H9 (cell line): Measurements from ENCODE around the gene JKAMP. TPM values are rescaled to one million over a fixed set of nuclear protein-coding genes. Genes with fewer than 3 reads are reported as not detected.

Source experiments
- DNase-seq: peaks from one replicate; pipeline ENCODE4 v3.0.0-alpha.2; 2017
- H2AFZ ChIP-seq: one replicate; pipeline ENCODE4 v1.6.1; 2013; ENCODE audit warnings: mild to moderate bottlenecking, low read length, control low read depth, moderate library complexity
- H2AK5ac ChIP-seq: 2 replicates; pipeline ENCODE4 v1.6.1; 2013; ENCODE audit warnings: low read length, control low read depth, mixed read lengths; ENCODE audit not compliant: insufficient read length
- H2BK120ac ChIP-seq: one replicate; pipeline ENCODE4 v1.6.1; 2013; ENCODE audit warnings: low read depth, mild to moderate bottlenecking, low read length, control low read depth, inconsistent platforms; ENCODE audit not compliant: poor library complexity, severe bottlenecking
- H2BK12ac ChIP-seq: 2 replicates; pipeline ENCODE4 v1.6.1; 2013; ENCODE audit warnings: low read length, control low read depth, mixed read lengths, low read depth; ENCODE audit not compliant: insufficient read length
- H2BK15ac ChIP-seq: 2 replicates; pipeline ENCODE4 v1.6.1; 2013; ENCODE audit warnings: low read depth, low read length, control low read depth
- H2BK20ac ChIP-seq: one replicate; pipeline ENCODE4 v1.6.1; 2013; ENCODE audit warnings: low read depth, mild to moderate bottlenecking, low read length, control low read depth, inconsistent platforms; ENCODE audit not compliant: poor library complexity, severe bottlenecking
- H2BK5ac ChIP-seq: 2 replicates; pipeline ENCODE4 v1.6.1; 2013; ENCODE audit warnings: low read length, control low read depth, mixed read lengths; ENCODE audit not compliant: insufficient read length
- H3K14ac ChIP-seq: 2 replicates; pipeline ENCODE4 v1.6.1; 2013; ENCODE audit warnings: low read length, control low read depth; ENCODE audit not compliant: insufficient read depth
- H3K18ac ChIP-seq: 2 replicates; pipeline ENCODE4 v1.6.1; 2013; ENCODE audit warnings: low read depth, mild to moderate bottlenecking, mixed read lengths, low read length, control low read depth; ENCODE audit not compliant: insufficient read length
- H3K23ac ChIP-seq: 2 replicates; pipeline ENCODE4 v1.6.1; 2013; ENCODE audit warnings: low read length, control low read depth, mixed read lengths, low read depth; ENCODE audit not compliant: insufficient read length
- H3K23me2 ChIP-seq: 2 replicates; pipeline ENCODE4 v1.6.1; 2013; ENCODE audit warnings: low read depth, mild to moderate bottlenecking, mixed read lengths, low read length, control low read depth; ENCODE audit not compliant: insufficient read length, poor library complexity, severe bottlenecking
- H3K27ac ChIP-seq: 2 replicates; pipeline ENCODE4 v1.5.1; 2013; ENCODE audit warnings: low read length, control low read depth, mixed read lengths, low read depth; ENCODE audit not compliant: insufficient read length
- H3K27me3 ChIP-seq: 2 replicates; pipeline ENCODE4 v1.6.1; 2013; ENCODE audit warnings: low read length, control low read depth, inconsistent platforms; ENCODE audit not compliant: insufficient read depth
- H3K4ac ChIP-seq: 2 replicates; pipeline ENCODE4 v1.6.1; 2013; ENCODE audit warnings: low read depth, mild to moderate bottlenecking, control low read depth, inconsistent platforms, low read length, moderate library complexity
- H3K4me1 ChIP-seq: 2 replicates; pipeline ENCODE4 v1.6.1; 2013; ENCODE audit warnings: low read length, control low read depth, inconsistent platforms; ENCODE audit not compliant: insufficient read depth
- H3K4me2 ChIP-seq: 2 replicates; pipeline ENCODE4 v1.6.1; 2013; ENCODE audit warnings: low read length, control low read depth, mixed read lengths; ENCODE audit not compliant: insufficient read length, insufficient read depth
- H3K56ac ChIP-seq: 2 replicates; pipeline ENCODE4 v1.6.1; 2013; ENCODE audit warnings: low read depth, mild to moderate bottlenecking, mixed read lengths, low read length, control low read depth; ENCODE audit not compliant: insufficient read length
- H3K79me1 ChIP-seq: 2 replicates; pipeline ENCODE4 v1.6.1; 2013; ENCODE audit warnings: low read depth, mild to moderate bottlenecking, moderate library complexity, low read length, control low read depth, inconsistent platforms; ENCODE audit not compliant: insufficient read depth, poor library complexity, severe bottlenecking
- H3K79me2 ChIP-seq: 2 replicates; pipeline ENCODE4 v1.6.1; 2013; ENCODE audit warnings: low read length, control low read depth, inconsistent platforms; ENCODE audit not compliant: insufficient read depth
- H3K9ac ChIP-seq: 2 replicates; pipeline ENCODE4 v1.6.1; 2013; ENCODE audit warnings: low read length, control low read depth, mixed read lengths; ENCODE audit not compliant: insufficient read length; ENCODE audit errors: extremely low read depth
- H3K9me3 ChIP-seq: one replicate; pipeline ENCODE4 v1.6.1; 2013; ENCODE audit warnings: low read depth, low read length, inconsistent platforms; ENCODE audit not compliant: control insufficient read depth
- H3T11ph ChIP-seq: one replicate; pipeline ENCODE4 v1.6.1; 2013; ENCODE audit warnings: mild to moderate bottlenecking, low read length, control low read depth, inconsistent platforms
- H4K20me1 ChIP-seq: one replicate; pipeline ENCODE4 v1.6.1; 2013; ENCODE audit not compliant: control insufficient read depth, insufficient read length, insufficient read depth
- H4K5ac ChIP-seq: 2 replicates; pipeline ENCODE4 v1.6.1; 2013; ENCODE audit warnings: low read depth, mild to moderate bottlenecking, mixed read lengths, low read length, control low read depth; ENCODE audit not compliant: insufficient read length
- H4K8ac ChIP-seq: replicated peaks from 2 replicates; pipeline ENCODE4 v1.6.1; 2013; ENCODE audit warnings: low read length, control low read depth, mixed read lengths, low read depth; ENCODE audit not compliant: insufficient read length
- H4K91ac ChIP-seq: 2 replicates; pipeline ENCODE4 v1.6.1; 2013; ENCODE audit warnings: low read depth, mild to moderate bottlenecking, moderate library complexity, mixed read lengths, low read length, control low read depth; ENCODE audit not compliant: insufficient read length
- H3K27ac Mint-ChIP-seq, 3 experiments: 2 replicates in 2 of 3; 3 replicates in 1 of 3; pipeline ENCODE4 v1.8.0; 2020 to 2021; ENCODE audit warnings: mixed read lengths in 3 of 3, mild to moderate bottlenecking in 1 of 3, moderate library complexity in 1 of 3
- H3K27me3 Mint-ChIP-seq: 2 replicates; pipeline ENCODE4 v1.8.0; 2021; ENCODE audit warnings: low read depth, mild to moderate bottlenecking, moderate library complexity, mixed read lengths
- H3K36me3 Mint-ChIP-seq, 3 experiments: 2 replicates in 2 of 3; 3 replicates in 1 of 3; pipeline ENCODE4 v1.8.0; 2020 to 2021; ENCODE audit warnings: low read depth in 3 of 3, mixed read lengths in 3 of 3; ENCODE audit not compliant: insufficient read depth in 1 of 3
- H3K4me1 Mint-ChIP-seq, 2 experiments: 2 replicates each; pipeline ENCODE4 v1.8.0; 2020; ENCODE audit warnings: mixed read lengths in 2 of 2
- H3K4me3 Mint-ChIP-seq, 2 experiments: 2 replicates in 1 of 2; 3 replicates in 1 of 2; pipeline ENCODE4 v1.8.0; 2020 to 2021; ENCODE audit warnings: mild to moderate bottlenecking in 2 of 2, mixed read lengths in 2 of 2, moderate library complexity in 1 of 2
- H3K9me3 Mint-ChIP-seq, 2 experiments: 2 replicates in 1 of 2; 3 replicates in 1 of 2; pipeline ENCODE4 v1.8.0; 2020; ENCODE audit warnings: mild to moderate bottlenecking in 2 of 2, mixed read lengths in 2 of 2, moderate library complexity in 1 of 2
- CTCF ChIP-seq: fragments of 200-600 bp; sonication (generic); conservative IDR thresholded peaks from 3 replicates; pipeline ENCODE4 v1.8.0; 2021; ENCODE audit warnings: antibody characterized with exemption, mild to moderate bottlenecking
- WGBS: extraction: QIAGEN DNeasy Blood & Tissue Kit; methylation state at CpG from one replicate; pipeline ENCODE4 v1.1.7; 2013; ENCODE audit warnings: missing lambda C conversion rate, low lambda C conversion rate, mixed read lengths; ENCODE audit not compliant: insufficient read length; ENCODE audit errors: extremely low coverage; 5-methylcytosine and 5-hydroxymethylcytosine counted together
- total RNA-seq: library from RNA; stranded (reverse); gene quantifications from 2 replicates; pipeline ENCODE4 v1.2.1, GENCODE V29; 2021

JKAMP gene
- total RNA-seq, 1 experiment from 2014 or later: 33.8 TPM

GRCh38 chr14:59510966-59511365 lies 26.6 kb downstream of the JKAMP start:
- H3K79me2 ChIP-seq: no peaks in the 10 kb centered on the region

More at GRCh38 chr14:59510966-59511365, 26.6 kb downstream of the JKAMP start:
- Mint-ChIP-seq H3K4me3 (no peak overlapping the region), H3K27me3 (peaks cover 3% of the 10 kb centered on the region; the same call in 1 of the 2 replicates), H3K4me1 (peaks cover 17 to 18% of the 10 kb centered on the region in 2 experiments), H3K9me3 (peaks cover 13 to 23% of the 10 kb centered on the region in 2 experiments), H3K36me3 (peaks cover 3 to 23% (median 15%) of the 10 kb centered on the region in 3 experiments), H3K27ac (no peak overlapping the region; a peak in 1 of 7 replicates)
- no peak for TF ChIP-seq CTCF
- H3K27me3 ChIP-seq: no peaks in the 10 kb centered on the region
- H2AFZ ChIP-seq: no peak overlapping the region
- no peaks in the 10 kb centered on the region for H3K79me1 ChIP-seq
- H3K56ac ChIP-seq: no peak overlapping the region
- no peaks in the 10 kb centered on the region for H3K4me1 ChIP-seq
- H4K8ac ChIP-seq: no peak overlapping the region
- no peaks in the 10 kb centered on the region for H3K9me3 ChIP-seq
- no peak overlapping the region for H3K9ac ChIP-seq
- no peak overlapping the region for H2BK120ac ChIP-seq
- no peak overlapping the region for H4K91ac ChIP-seq
- no peak overlapping the region for H3K18ac ChIP-seq
- H3K4me2 ChIP-seq: no peak overlapping the region
- no peak overlapping the region for H2BK20ac ChIP-seq
- H3K23me2 ChIP-seq: no peaks in the 10 kb centered on the region
- H4K5ac ChIP-seq: no peak overlapping the region
- no peak overlapping the region for H2BK12ac ChIP-seq
- no peak overlapping the region for H2AK5ac ChIP-seq
- no CpG with 5 or more reads among the region's 3 CpGs for WGBS
- H3K4ac ChIP-seq: no peak overlapping the region
- no peak for DNase-seq
- H4K20me1 ChIP-seq: no peaks in the 10 kb centered on the region
- no peak overlapping the region for H2BK15ac ChIP-seq
- no peak overlapping the region for H2BK5ac ChIP-seq
- H3T11ph ChIP-seq: no peak overlapping the region
- H3K27ac ChIP-seq: no peak overlapping the region
- no peak overlapping the region for H3K14ac ChIP-seq
- no peak overlapping the region for H3K23ac ChIP-seq
